ENCODE data around the gene NEU4.
"Not testable (repeated sequence)": the region's sequence is repeated elsewhere in the genome, so short reads cannot be mapped to it uniquely, and the experiment has no call there.

The NEU4 gene

GRCh38 chr2:241814393-241814642 is 5.3 kb downstream of the NEU4 start:
- DNase-seq, result no peak

GRCh38 chr2:241814643-241815476 is 5.9 kb downstream of the NEU4 start:
- DNase-seq, result no peak

GRCh38 chr2:241815477-241816430 is 6.8 kb downstream of the NEU4 start:
- no peak for DNase-seq

GRCh38 chr2:241816431-241817121 is 7.6 kb downstream of the NEU4 start:
- no peak for DNase-seq

- DNase-seq, result no peak
Observed at GRCh38 chr2:241817126-241817820, 8.3 kb downstream of the NEU4 start.

GRCh38 chr2:241817821-241818215 is 8.8 kb downstream of the NEU4 start:
- not testable (repeated sequence) for DNase-seq

- DNase-seq, result no peak
Observed at GRCh38 chr2:241818229-241818942, 9.4 kb downstream of the NEU4 start.

- DNase-seq, result no peak
Observed at GRCh38 chr2:241818943-241819270, 9.9 kb downstream of the NEU4 start.

GRCh38 chr2:241819947-241820624 is 11.1 kb downstream of the NEU4 start:
- DNase-seq, result not testable (repeated sequence)

- no peak for DNase-seq
Observed at GRCh38 chr2:241820625-241821384, 11.8 kb downstream of the NEU4 start.

- DNase-seq, result no peak
Observed at GRCh38 chr2:241821460-241822263, 12.7 kb downstream of the NEU4 start.

- DNase-seq, result no peak
Observed at GRCh38 chr2:241822264-241822623, 13.3 kb downstream of the NEU4 start.

GRCh38 chr2:241823531-241824437 is 14.8 kb downstream of the NEU4 start:
- not testable (repeated sequence) for DNase-seq

- no peak for DNase-seq
Observed at GRCh38 chr2:241827394-241827793, 18.4 kb downstream of the NEU4 start.

GRCh38 chr2:241833101-241833663 is 24.2 kb downstream of the NEU4 start:
- DNase-seq, result no peak

- not testable (repeated sequence) for DNase-seq
Observed at GRCh38 chr2:241833756-241834526, 24.9 kb downstream of the NEU4 start.

GRCh38 chr2:241834527-241835210 is 25.7 kb downstream of the NEU4 start:
- DNase-seq, result no peak
